Brain pericyte (primary cell): ENCODE results near the gene SLAMF8.

Experiments used
- DNase-seq: peaks from one replicate; pipeline ENCODE4 v3.0.0-alpha.2; 2012; ENCODE audit warnings: low read depth, low spot score

Gene SLAMF8

GRCh38 chr1:159847231-159847630, 20.6 kb downstream of the SLAMF8 start:
- DNase-seq: no peak

GRCh38 chr1:159848326-159848725, 21.7 kb downstream of the SLAMF8 start:
- no peak for DNase-seq

- DNase-seq: no peak
Measured at GRCh38 chr1:159849626-159850366, 23.1 kb downstream of the SLAMF8 start.

GRCh38 chr1:159851407-159851806, 24.7 kb downstream of the SLAMF8 start:
- no peak for DNase-seq

- DNase-seq: no peak
Measured at GRCh38 chr1:159853417-159854115, 26.9 kb downstream of the SLAMF8 start.

GRCh38 chr1:159854116-159854692, 27.5 kb downstream of the SLAMF8 start:
- DNase-seq: no peak

- DNase-seq: peak; percentile 47
Measured at GRCh38 chr1:159854693-159855192, 28.1 kb downstream of the SLAMF8 start.

GRCh38 chr1:159855709-159856108, 29.0 kb downstream of the SLAMF8 start:
- DNase-seq: no peak

- no peak for DNase-seq
Measured at GRCh38 chr1:159856576-159856975, 29.9 kb downstream of the SLAMF8 start.

- no peak for DNase-seq
Measured at GRCh38 chr1:159857889-159858288, 31.2 kb downstream of the SLAMF8 start.

GRCh38 chr1:159859767-159860322, 33.2 kb downstream of the SLAMF8 start:
- DNase-seq: no peak

GRCh38 chr1:159860456-159860855, 33.8 kb downstream of the SLAMF8 start:
- DNase-seq: no peak

GRCh38 chr1:159861218-159861617, 34.5 kb downstream of the SLAMF8 start:
- no peak for DNase-seq

- no peak for DNase-seq
Measured at GRCh38 chr1:159862031-159862430, 35.4 kb downstream of the SLAMF8 start.

GRCh38 chr1:159862557-159862956, 35.9 kb downstream of the SLAMF8 start, which contains the start of gene VSIG8:
Gene VSIG8, minus strand, starts transcription at chr1:159862657. Its CDS starts 136 bp downstream, at chr1:159862521.
- DNase-seq: no peak

- no peak for DNase-seq
Measured at GRCh38 chr1:159864262-159864661, 37.6 kb downstream of the SLAMF8 start.

GRCh38 chr1:159866066-159866465, 39.4 kb downstream of the SLAMF8 start:
- no peak for DNase-seq

- DNase-seq: no peak
Measured at GRCh38 chr1:159866905-159867663, 40.4 kb downstream of the SLAMF8 start.

GRCh38 chr1:159867664-159868026, 41.0 kb downstream of the SLAMF8 start:
- DNase-seq: no peak

GRCh38 chr1:159868766-159869165, 42.1 kb downstream of the SLAMF8 start:
- no peak for DNase-seq

- DNase-seq: peak; percentile 21
Measured at GRCh38 chr1:159869173-159869572, 42.5 kb downstream of the SLAMF8 start.

GRCh38 chr1:159869607-159870006, 42.9 kb downstream of the SLAMF8 start:
- DNase-seq: no peak
